GM12892 (cell line): ENCODE measurements around the gene LMCD1.

ENCODE experiments used
- POLR2A ChIP-seq: IDR thresholded peaks from 2 replicates; pipeline ENCODE4 v1.6.1; 2011; ENCODE audit warnings: low read depth, low read length, control low read depth
- POLR2AphosphoS5 ChIP-seq: IDR thresholded peaks from 2 replicates; pipeline ENCODE4 v1.6.1; 2011; ENCODE audit warnings: low read depth, low read length, control low read depth
- TAF1 ChIP-seq: IDR thresholded peaks from 2 replicates; pipeline ENCODE4 v1.6.1; 2011; ENCODE audit warnings: low read depth, mild to moderate bottlenecking, control low read depth, low read length, borderline replicate concordance

DNA sequence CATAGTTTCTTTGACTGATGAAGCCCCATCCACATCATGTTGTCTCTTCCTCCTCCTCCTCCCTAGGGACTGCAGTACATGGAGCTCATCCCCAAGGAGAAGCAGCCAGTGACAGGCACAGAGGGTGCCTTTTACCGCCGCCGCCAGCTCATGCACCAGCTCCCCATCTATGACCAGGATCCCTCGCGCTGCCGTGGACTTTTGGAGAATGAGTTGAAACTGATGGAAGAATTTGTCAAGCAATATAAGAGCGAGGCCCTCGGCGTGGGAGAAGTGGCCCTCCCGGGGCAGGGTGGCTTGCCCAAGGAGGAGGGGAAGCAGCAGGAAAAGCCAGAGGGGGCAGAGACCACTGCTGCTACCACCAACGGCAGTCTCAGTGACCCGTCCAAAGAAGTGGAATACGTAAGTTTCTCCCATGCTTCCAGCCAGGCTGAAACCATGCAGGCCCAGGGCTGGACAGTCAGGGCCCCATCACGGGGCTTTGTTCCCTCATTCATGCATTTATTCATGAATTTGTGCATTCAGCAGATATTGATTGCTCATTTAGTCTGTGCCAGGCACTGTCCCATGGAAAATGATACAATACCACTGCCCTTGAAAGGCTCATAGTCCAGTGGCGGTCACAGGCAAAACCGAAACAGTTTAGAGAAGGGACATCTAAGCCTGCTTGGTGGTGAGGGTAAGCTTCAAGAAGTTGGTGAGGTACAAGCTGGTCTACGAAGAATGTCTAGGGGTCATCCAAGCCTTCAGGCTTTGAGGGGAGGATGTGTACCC, 47.1 kb downstream of the LMCD1 start:
- TF ChIP-seq POLR2AphosphoS5 = no peak
- TF ChIP-seq POLR2A = no peak
- TF ChIP-seq TAF1 = no peak
